ELF-1 (cell line): ENCODE data around the gene POLRMT.

Experiments
- DNase-seq: peaks from one replicate; pipeline ENCODE4 v3.0.0-alpha.2; 2016; ENCODE audit warnings: low read depth, low spot score

The POLRMT gene

GRCh38 chr19:662962-663681, 29.8 kb upstream of the POLRMT start, which contains the start of gene RNF126:
Gene RNF126 (minus strand): TSS chr19:663214. CDS start chr19:663121, 93 bp downstream.
- peak; percentile 79 for DNase-seq

- peak; percentile 69 for DNase-seq
These were observed 29.0 kb upstream of the POLRMT start for GRCh38 chr19:662207-662961.

- DNase-seq, result no peak
These were observed 28.3 kb upstream of the POLRMT start for GRCh38 chr19:661427-662196.

GRCh38 chr19:660793-661426, 27.6 kb upstream of the POLRMT start:
- DNase-seq, result no peak

GRCh38 chr19:658916-659839, 25.8 kb upstream of the POLRMT start:
- no peak for DNase-seq

- no peak for DNase-seq
These were observed 24.9 kb upstream of the POLRMT start for GRCh38 chr19:658059-658839.

- DNase-seq, result no peak
These were observed 24.3 kb upstream of the POLRMT start for GRCh38 chr19:657611-658010.

- no peak for DNase-seq
These were observed 23.6 kb upstream of the POLRMT start for GRCh38 chr19:656751-657559.

GRCh38 chr19:655691-656090, 22.4 kb upstream of the POLRMT start:
- no peak for DNase-seq

GRCh38 chr19:653425-653824, 20.1 kb upstream of the POLRMT start:
- no peak for DNase-seq

GRCh38 chr19:652467-653389, 19.4 kb upstream of the POLRMT start:
- no peak for DNase-seq

- no peak for DNase-seq
These were observed 18.7 kb upstream of the POLRMT start for GRCh38 chr19:651991-652390.

- DNase-seq, result no peak
These were observed 17.9 kb upstream of the POLRMT start for GRCh38 chr19:651114-651818.

GRCh38 chr19:650121-650520, 16.8 kb upstream of the POLRMT start:
- DNase-seq, result no peak

- no peak for DNase-seq
These were observed 15.8 kb upstream of the POLRMT start for GRCh38 chr19:648904-649801.

- no peak for DNase-seq
These were observed 15.0 kb upstream of the POLRMT start for GRCh38 chr19:648305-648704.
